Stimulated activated CD8-positive, alpha-beta memory T cell treated with anti-CD3 and anti-CD28 coated beads, Interleukin-4, amount 100 ng/mL, for 24 hours (primary cell): ENCODE results near the gene GNMT.
A peak's percentile ranks its signal among the peaks of the same experiment; 100 is the strongest.

Experiments used
- DNase-seq: peaks from one replicate; pipeline ENCODE4 v3.0.0-alpha.2; 2020; ENCODE audit warnings: low read depth

The GNMT gene

DNA sequence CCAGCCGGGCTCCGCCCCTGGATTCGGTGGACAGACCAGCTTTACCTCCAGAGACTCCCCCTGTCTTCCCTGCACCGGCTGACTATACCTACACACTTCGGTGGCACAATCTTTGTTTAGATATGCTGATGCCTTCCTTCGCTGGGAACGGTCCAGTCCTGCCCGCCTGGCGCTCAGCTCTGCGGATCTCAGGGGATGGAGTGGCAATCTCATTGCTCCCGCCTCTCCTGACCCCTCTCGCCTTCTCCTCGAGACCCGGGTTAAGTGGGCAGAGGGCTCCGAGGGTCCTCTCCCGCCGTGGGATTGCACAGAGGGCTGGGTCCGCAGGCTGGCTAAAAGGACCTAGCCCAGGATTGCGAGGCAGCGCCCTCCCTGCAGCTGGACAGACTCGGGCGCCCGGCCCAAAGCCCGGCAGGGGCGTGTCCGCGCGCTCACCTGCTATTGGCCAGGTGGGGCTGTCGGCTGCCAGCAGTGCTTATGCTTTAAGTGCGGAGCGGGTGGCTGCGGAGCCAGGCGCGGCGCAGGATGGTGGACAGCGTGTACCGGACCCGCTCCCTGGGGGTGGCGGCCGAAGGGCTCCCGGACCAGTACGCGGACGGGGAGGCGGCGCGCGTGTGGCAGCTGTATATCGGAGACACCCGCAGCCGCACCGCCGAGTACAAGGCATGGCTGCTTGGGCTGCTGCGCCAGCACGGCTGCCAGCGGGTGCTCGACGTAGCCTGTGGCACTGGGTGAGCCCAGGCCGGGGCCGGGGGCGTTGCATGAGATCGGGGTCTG is at the start of gene GNMT:
Gene GNMT, plus strand, starts transcription at position 512 of the 777 bp plus-strand sequence. Its CDS starts 14 bp downstream, at position 526.
- no peak for DNase-seq

DNA sequence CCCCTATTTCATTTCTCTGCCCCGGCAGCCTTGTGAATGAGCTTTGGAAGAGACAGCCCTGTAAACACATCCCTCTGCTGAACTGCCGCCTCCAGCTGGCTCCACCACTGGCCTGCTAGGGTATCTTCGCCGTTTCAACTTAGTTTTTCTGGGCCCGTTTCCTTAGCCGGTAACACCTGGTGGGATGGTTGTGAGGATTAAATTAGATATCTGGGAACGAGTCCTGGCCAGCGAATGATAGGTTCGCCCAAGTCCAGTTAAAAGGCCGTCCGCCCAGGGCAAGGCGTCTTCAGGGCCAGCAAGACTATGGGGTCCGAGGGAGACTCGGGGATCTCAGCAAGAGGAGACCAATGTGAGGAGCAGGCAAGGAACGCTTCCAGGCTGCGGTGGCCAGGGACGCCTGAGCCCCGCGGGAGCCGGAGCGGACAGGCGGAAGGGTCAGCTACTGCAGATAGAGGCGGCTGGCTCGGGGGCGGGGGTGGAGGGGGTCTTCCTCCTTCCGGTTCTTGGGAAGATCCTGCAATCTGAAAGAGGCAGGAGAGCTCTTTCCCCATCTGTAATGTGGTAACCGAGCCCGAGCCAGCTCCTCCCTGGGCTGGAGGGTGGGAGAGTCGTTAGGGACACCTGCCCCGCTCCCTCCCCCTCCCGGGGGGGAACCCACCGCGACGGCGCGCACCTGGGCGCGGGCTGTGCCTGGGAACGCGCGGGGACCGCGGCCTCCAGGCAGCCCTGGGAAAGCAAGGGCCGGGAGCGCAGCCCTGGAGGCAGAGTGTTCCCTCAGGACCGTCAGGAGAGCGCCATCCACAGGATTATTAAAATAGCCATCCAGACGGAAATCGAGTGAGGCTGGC is 49.2 kb upstream of the GNMT start:
- DNase-seq = no peak

- DNase-seq = no peak
Measured at GRCh38 chr6:42914546-42914945, 46.0 kb upstream of the GNMT start.

- DNase-seq = no peak
Measured at GRCh38 chr6:42915732-42916131, 44.8 kb upstream of the GNMT start, which contains the start of gene PTCRA. TSS of gene PTCRA (plus strand) at chr6:42916053. CDS start at chr6:42916070, 17 bp downstream.

DNA sequence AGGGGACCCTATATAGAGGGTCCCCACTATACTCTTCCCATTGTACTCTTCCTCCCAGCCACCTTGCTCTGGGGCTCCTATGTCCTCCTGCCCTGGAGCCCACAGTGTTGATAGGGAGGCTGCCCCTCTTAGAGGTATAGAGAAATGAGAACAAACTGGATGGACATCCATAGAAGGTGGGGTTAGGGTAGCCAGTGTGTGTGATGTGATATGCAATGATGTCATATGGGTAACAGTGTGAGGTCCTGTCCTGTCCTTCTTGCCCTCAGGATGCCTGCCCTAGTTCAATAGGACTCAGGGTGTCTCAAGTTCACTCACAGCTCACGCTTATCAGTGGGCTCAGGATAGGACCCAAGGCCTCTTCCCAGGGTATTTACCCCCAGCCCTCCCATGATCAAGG is 44.3 kb upstream of the GNMT start:
- no peak for DNase-seq

- no peak for DNase-seq
Measured at GRCh38 chr6:42921801-42922200, 38.8 kb upstream of the GNMT start.

DNA sequence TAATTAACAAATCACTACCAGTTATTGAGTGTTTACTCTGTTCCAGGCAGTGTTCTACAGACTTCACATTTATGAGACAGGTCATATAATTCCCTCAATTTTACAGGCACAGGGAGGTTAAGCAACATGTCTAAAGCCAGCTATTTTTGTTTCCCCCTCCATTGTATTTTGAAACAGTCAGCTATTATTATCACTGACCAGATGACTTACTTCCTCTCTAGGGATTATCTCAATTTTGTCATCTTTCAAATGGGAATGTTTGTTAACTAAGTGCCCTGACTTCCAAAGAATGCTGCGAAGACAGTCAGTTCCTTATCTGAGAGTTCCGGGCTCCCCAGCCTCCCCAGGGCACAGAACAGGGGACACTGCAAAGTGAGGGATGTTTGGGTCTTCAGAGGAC is 36.9 kb upstream of the GNMT start:
- no peak for DNase-seq

GRCh38 chr6:42925248-42925857 is 35.2 kb upstream of the GNMT start:
- DNase-seq = no peak

GRCh38 chr6:42928986-42929820 is 31.4 kb upstream of the GNMT start, which contains the start of gene CNPY3:
TSS of gene CNPY3 (plus strand) at chr6:42929480. CDS start at chr6:42929571, 91 bp downstream.
- peak; percentile 89 for DNase-seq

- DNase-seq = peak; percentile 50
Measured at GRCh38 chr6:42929821-42930360, 30.7 kb upstream of the GNMT start.

DNA sequence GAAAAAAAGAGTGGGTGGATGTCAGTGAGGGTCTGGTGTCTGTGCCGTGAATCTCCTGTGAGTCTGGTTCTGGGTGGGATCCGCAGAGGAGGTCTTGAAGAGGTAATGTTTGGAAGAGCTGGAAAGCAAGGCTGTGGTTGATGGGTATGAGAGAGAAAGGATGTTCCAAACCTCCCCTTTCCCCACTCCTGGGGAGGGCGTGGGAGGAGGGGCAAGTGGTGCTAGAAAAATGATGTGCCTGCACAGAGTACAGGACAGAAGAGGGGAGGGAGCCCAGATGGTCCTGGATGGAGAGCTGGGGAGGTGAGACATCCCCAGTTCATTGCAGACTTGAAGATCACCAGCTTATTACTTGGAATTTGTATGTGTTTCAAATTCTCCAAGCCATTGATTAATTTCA is 28.1 kb upstream of the GNMT start:
- DNase-seq = no peak

DNA sequence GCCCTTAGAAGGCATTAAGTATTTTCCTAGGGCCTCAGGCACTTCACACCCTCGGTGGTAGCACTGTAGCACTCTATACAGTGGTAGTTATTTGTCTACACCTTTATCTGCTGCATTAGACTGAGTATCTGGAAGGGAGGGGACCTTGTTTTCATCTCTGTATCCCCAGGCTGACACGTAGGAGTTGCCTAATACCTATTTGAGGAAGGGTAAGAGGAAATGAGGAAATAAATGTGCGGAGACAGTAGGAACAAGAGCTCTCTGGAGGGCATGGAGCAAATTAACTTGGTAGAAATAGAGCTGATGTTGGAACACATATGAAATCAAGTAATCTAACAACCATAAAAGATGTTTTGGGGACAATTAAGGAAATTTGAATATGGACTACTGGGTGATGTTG is 27.3 kb upstream of the GNMT start:
- DNase-seq = no peak

GRCh38 chr6:42935322-42935721 is 25.2 kb upstream of the GNMT start:
- DNase-seq = no peak

- DNase-seq = no peak
Measured at GRCh38 chr6:42936398-42936797, 24.2 kb upstream of the GNMT start.

DNA sequence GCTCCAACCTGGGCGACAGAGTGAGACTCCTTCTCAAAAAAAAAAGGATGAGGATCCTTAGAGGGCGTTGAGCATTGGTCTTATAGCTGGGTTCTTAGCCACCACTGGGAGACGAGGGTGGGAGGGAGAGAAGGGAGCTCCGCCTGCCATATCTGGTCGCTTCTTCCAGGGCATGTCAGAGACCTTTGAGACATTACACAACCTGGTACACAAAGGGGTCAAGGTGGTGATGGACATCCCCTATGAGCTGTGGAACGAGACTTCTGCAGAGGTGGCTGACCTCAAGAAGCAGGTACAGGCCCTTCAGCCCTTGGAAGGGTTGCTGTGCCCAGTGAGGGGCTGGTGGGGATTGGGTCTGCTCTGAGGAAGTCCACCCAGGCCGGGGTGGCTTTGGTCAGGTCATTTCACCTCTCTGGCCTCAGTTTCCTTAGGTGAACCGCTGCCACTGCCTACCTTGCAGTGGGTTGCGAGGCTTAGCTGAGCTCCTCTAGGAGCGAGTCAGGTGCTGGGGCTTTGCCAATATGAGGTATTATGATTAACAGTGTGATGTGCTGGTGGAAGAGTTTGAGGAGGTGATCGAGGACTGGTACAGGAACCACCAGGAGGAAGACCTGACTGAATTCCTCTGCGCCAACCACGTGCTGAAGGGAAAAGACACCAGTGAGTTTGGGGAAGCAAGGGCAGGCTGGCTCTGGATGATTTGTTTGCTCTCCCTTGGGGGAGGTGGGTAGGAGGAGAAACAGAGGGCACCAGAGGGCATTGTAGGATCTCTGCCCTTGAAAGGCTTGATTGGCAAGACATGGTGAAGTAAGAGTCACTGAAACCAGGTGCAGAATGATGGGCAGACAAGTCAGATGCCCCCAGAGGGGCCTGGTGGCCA is 22.8 kb upstream of the GNMT start:
- no peak for DNase-seq

GRCh38 chr6:42938428-42938796 is 22.1 kb upstream of the GNMT start:
- DNase-seq = no peak

- no peak for DNase-seq
Measured at GRCh38 chr6:42938987-42939809, 21.4 kb upstream of the GNMT start.

- no peak for DNase-seq
Measured at GRCh38 chr6:42939810-42940167, 20.8 kb upstream of the GNMT start.

DNA sequence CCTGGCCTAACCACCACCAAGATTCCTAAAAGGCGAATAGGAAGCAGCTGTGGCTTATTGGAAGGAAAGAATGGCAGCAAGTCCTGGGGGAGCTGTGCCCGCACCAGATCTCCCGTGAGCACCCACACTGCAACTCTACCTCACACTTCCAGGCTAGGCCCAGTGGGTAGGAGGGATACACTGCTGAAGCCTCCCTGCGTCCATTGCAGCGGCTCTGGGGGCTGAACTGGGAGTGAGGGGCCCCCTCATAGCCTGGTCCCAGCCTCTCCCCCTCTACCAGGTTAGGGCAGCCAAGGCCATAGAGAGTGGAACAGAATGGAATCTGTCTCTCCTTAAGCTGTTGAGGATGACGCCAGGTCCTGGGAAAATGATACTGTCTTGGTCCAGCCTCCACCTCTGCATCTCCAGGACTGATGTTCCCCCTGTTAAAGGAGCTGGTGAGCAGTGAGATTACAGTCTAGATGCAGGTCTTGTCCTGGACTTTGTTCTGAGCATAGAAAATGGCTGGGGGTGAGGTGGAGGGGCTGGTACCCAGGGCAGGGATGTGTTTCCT is 20.0 kb upstream of the GNMT start:
- no peak for DNase-seq
